ENCODE results near the gene SEMA6B.
"Not testable (repeated sequence)": the region's sequence is repeated elsewhere in the genome, so short reads cannot be mapped to it uniquely, and the experiment has no call there.

SEMA6B gene

GRCh38 chr19:4571305-4571917 is 11.9 kb upstream of the SEMA6B start:
- DNase-seq (ENCODE audit: low read depth) = no peak

GRCh38 chr19:4570916-4571304 is 11.4 kb upstream of the SEMA6B start:
- DNase-seq (ENCODE audit: low read depth) = no peak

- no peak for DNase-seq (ENCODE audit: low read depth)
These were observed 10.9 kb upstream of the SEMA6B start for GRCh38 chr19:4570402-4570801.

- no peak for DNase-seq (ENCODE audit: low read depth)
These were observed 9.4 kb upstream of the SEMA6B start for GRCh38 chr19:4568886-4569285.

- peak; percentile 34 for DNase-seq (ENCODE audit: low read depth)
These were observed 8.1 kb upstream of the SEMA6B start for GRCh38 chr19:4567584-4568071.

- DNase-seq (ENCODE audit: low read depth) = no peak
These were observed 7.0 kb upstream of the SEMA6B start for GRCh38 chr19:4566402-4567051.

GRCh38 chr19:4563562-4563961 is 4.1 kb upstream of the SEMA6B start:
- not testable (repeated sequence) for DNase-seq (ENCODE audit: low read depth)

- DNase-seq (ENCODE audit: low read depth) = not testable (repeated sequence)
These were observed 2.6 kb upstream of the SEMA6B start for GRCh38 chr19:4562085-4562484.

GRCh38 chr19:4557971-4558941 is 1.2 kb downstream of the SEMA6B start:
- no peak for DNase-seq (ENCODE audit: low read depth)

GRCh38 chr19:4557144-4557970 is 2.1 kb downstream of the SEMA6B start:
- DNase-seq (ENCODE audit: low read depth) = no peak

- DNase-seq (ENCODE audit: low read depth) = no peak
These were observed 2.8 kb downstream of the SEMA6B start for GRCh38 chr19:4556597-4557127.

GRCh38 chr19:4555657-4556561 is 3.6 kb downstream of the SEMA6B start:
- DNase-seq (ENCODE audit: low read depth) = no peak

- DNase-seq (ENCODE audit: low read depth) = no peak
These were observed 4.8 kb downstream of the SEMA6B start for GRCh38 chr19:4554717-4555116.

GRCh38 chr19:4553775-4554174 is 5.7 kb downstream of the SEMA6B start:
- DNase-seq (ENCODE audit: low read depth) = no peak

GRCh38 chr19:4553092-4553695 is 6.3 kb downstream of the SEMA6B start:
- no peak for DNase-seq (ENCODE audit: low read depth)

- DNase-seq (ENCODE audit: low read depth) = no peak
These were observed 7.0 kb downstream of the SEMA6B start for GRCh38 chr19:4552525-4552819.

- DNase-seq (ENCODE audit: low read depth) = no peak
These were observed 8.9 kb downstream of the SEMA6B start for GRCh38 chr19:4550479-4551050.

- no peak for DNase-seq (ENCODE audit: low read depth)
These were observed 9.5 kb downstream of the SEMA6B start for GRCh38 chr19:4550018-4550417.

- no peak for DNase-seq (ENCODE audit: low read depth)
These were observed 11.3 kb downstream of the SEMA6B start for GRCh38 chr19:4548238-4548584.
